ENCODE results near the gene DMBT1.

Gene DMBT1

GRCh38 chr10:122650331-122650730, 89.8 kb downstream of the DMBT1 start:
- H3K4me1 ChIP-seq (ENCODE audit: control insufficient read depth, insufficient read depth, low read length), result peaks cover 1% of the 10 kb centered on the region
- no peak overlapping the region for H3K4me2 ChIP-seq (ENCODE audit: low read length)
- H3K9me3 ChIP-seq (replicated peaks; ENCODE audit: low read length), result no peaks in the 10 kb centered on the region
- peaks cover 5% of the 10 kb centered on the region for H3K27me3 ChIP-seq (ENCODE audit: control insufficient read depth, insufficient read depth, low read length)
- H3K36me3 ChIP-seq (ENCODE audit: insufficient read depth, low read length), result no peaks in the 10 kb centered on the region
- no peak overlapping the region for H3K4me3 ChIP-seq (ENCODE audit: low read length)
- no peak overlapping the region for H3K9ac ChIP-seq (ENCODE audit: low read depth, low read length)

GRCh38 chr10:122655524-122656307, 95.2 kb downstream of the DMBT1 start:
- Histone ChIP-seq H3K36me3 (ENCODE audit: insufficient read depth, low read length) (no peaks in the 10 kb centered on the region), H3K27me3 (ENCODE audit: control insufficient read depth, insufficient read depth, low read length) (peaks cover 12% of the 10 kb centered on the region), H3K9me3 (replicated peaks; ENCODE audit: low read length) (no peaks in the 10 kb centered on the region), H3K4me1 (ENCODE audit: control insufficient read depth, insufficient read depth, low read length) (peaks cover 12% of the 10 kb centered on the region), H3K4me3 (ENCODE audit: low read length) (no peak overlapping the region), H3K9ac (ENCODE audit: low read depth, low read length) (no peak overlapping the region), H3K4me2 (ENCODE audit: low read length) (peak overlapping the region; percentile 17)

GRCh38 chr10:122656308-122656705, 95.8 kb downstream of the DMBT1 start:
- peaks cover 11% of the 10 kb centered on the region for H3K27me3 ChIP-seq (ENCODE audit: control insufficient read depth, insufficient read depth, low read length)
- H3K9ac ChIP-seq (ENCODE audit: low read depth, low read length), result no peak overlapping the region
- H3K4me1 ChIP-seq (ENCODE audit: control insufficient read depth, insufficient read depth, low read length), result peaks cover 12% of the 10 kb centered on the region
- no peak overlapping the region for H3K4me2 ChIP-seq (ENCODE audit: low read length)
- H3K4me3 ChIP-seq (ENCODE audit: low read length), result no peak overlapping the region
- H3K9me3 ChIP-seq (replicated peaks; ENCODE audit: low read length), result no peaks in the 10 kb centered on the region
- no peaks in the 10 kb centered on the region for H3K36me3 ChIP-seq (ENCODE audit: insufficient read depth, low read length)

GRCh38 chr10:122656741-122657140, 96.2 kb downstream of the DMBT1 start:
- Histone ChIP-seq H3K9me3 (replicated peaks; ENCODE audit: low read length) (no peaks in the 10 kb centered on the region), H3K9ac (ENCODE audit: low read depth, low read length) (no peak overlapping the region), H3K4me1 (ENCODE audit: control insufficient read depth, insufficient read depth, low read length) (peaks cover 12% of the 10 kb centered on the region), H3K4me3 (ENCODE audit: low read length) (peak overlapping the region; percentile 30), H3K36me3 (ENCODE audit: insufficient read depth, low read length) (no peaks in the 10 kb centered on the region), H3K27me3 (ENCODE audit: control insufficient read depth, insufficient read depth, low read length) (peaks cover 7% of the 10 kb centered on the region), H3K4me2 (ENCODE audit: low read length) (peak overlapping the region; percentile 20)

GRCh38 chr10:122657255-122657654, 96.7 kb downstream of the DMBT1 start:
- H3K36me3 ChIP-seq (ENCODE audit: insufficient read depth, low read length), result no peaks in the 10 kb centered on the region
- H3K4me2 ChIP-seq (ENCODE audit: low read length), result no peak overlapping the region
- H3K9ac ChIP-seq (ENCODE audit: low read depth, low read length), result no peak overlapping the region

GRCh38 chr10:122657729-122658128, 97.2 kb downstream of the DMBT1 start:
- Histone ChIP-seq H3K27me3 (ENCODE audit: control insufficient read depth, insufficient read depth, low read length) (peaks cover 7% of the 10 kb centered on the region), H3K4me3 (ENCODE audit: low read length) (no peak overlapping the region), H3K36me3 (ENCODE audit: insufficient read depth, low read length) (no peaks in the 10 kb centered on the region), H3K9me3 (replicated peaks; ENCODE audit: low read length) (no peaks in the 10 kb centered on the region), H3K4me1 (ENCODE audit: control insufficient read depth, insufficient read depth, low read length) (peaks cover 12% of the 10 kb centered on the region), H3K9ac (ENCODE audit: low read depth, low read length) (no peak overlapping the region), H3K4me2 (ENCODE audit: low read length) (no peak overlapping the region)

More at GRCh38 chr10:122657255-122657654, 96.7 kb downstream of the DMBT1 start:
- Histone ChIP-seq H3K27me3 (ENCODE audit: control insufficient read depth, insufficient read depth, low read length) (peaks cover 7% of the 10 kb centered on the region), H3K4me1 (ENCODE audit: control insufficient read depth, insufficient read depth, low read length) (peaks cover 12% of the 10 kb centered on the region), H3K4me3 (ENCODE audit: low read length) (no peak overlapping the region), H3K9me3 (replicated peaks; ENCODE audit: low read length) (no peaks in the 10 kb centered on the region)

GRCh38 chr10:122658356-122659049, 97.9 kb downstream of the DMBT1 start:
- Histone ChIP-seq H3K4me1 (ENCODE audit: control insufficient read depth, insufficient read depth, low read length) (peaks cover 12% of the 10 kb centered on the region), H3K36me3 (ENCODE audit: insufficient read depth, low read length) (no peaks in the 10 kb centered on the region), H3K4me2 (ENCODE audit: low read length) (no peak overlapping the region), H3K27me3 (ENCODE audit: control insufficient read depth, insufficient read depth, low read length) (peaks cover 11% of the 10 kb centered on the region), H3K9me3 (replicated peaks; ENCODE audit: low read length) (no peaks in the 10 kb centered on the region), H3K9ac (ENCODE audit: low read depth, low read length) (no peak overlapping the region), H3K4me3 (ENCODE audit: low read length) (no peak overlapping the region)

GRCh38 chr10:122659126-122659525, 98.6 kb downstream of the DMBT1 start:
- H3K9me3 ChIP-seq (replicated peaks; ENCODE audit: low read length), result no peaks in the 10 kb centered on the region

GRCh38 chr10:122659651-122660050, 99.1 kb downstream of the DMBT1 start:
- no peak overlapping the region for H3K9ac ChIP-seq (ENCODE audit: low read depth, low read length)
- H3K4me1 ChIP-seq (ENCODE audit: control insufficient read depth, insufficient read depth, low read length), result peaks cover 12% of the 10 kb centered on the region
- no peak overlapping the region for H3K4me3 ChIP-seq (ENCODE audit: low read length)
- no peaks in the 10 kb centered on the region for H3K9me3 ChIP-seq (replicated peaks; ENCODE audit: low read length)
- peaks cover 11% of the 10 kb centered on the region for H3K27me3 ChIP-seq (ENCODE audit: control insufficient read depth, insufficient read depth, low read length)
- H3K4me2 ChIP-seq (ENCODE audit: low read length), result no peak overlapping the region
- H3K36me3 ChIP-seq (ENCODE audit: insufficient read depth, low read length), result no peaks in the 10 kb centered on the region

More at GRCh38 chr10:122659126-122659525, 98.6 kb downstream of the DMBT1 start:
- H3K4me1 ChIP-seq (ENCODE audit: control insufficient read depth, insufficient read depth, low read length), result peaks cover 12% of the 10 kb centered on the region
- no peak overlapping the region for H3K4me2 ChIP-seq (ENCODE audit: low read length)
- peaks cover 11% of the 10 kb centered on the region for H3K27me3 ChIP-seq (ENCODE audit: control insufficient read depth, insufficient read depth, low read length)
- no peak overlapping the region for H3K9ac ChIP-seq (ENCODE audit: low read depth, low read length)
- H3K4me3 ChIP-seq (ENCODE audit: low read length), result no peak overlapping the region
- H3K36me3 ChIP-seq (ENCODE audit: insufficient read depth, low read length), result no peaks in the 10 kb centered on the region

- H3K9ac ChIP-seq (ENCODE audit: low read depth, low read length), result no peak overlapping the region
- H3K9me3 ChIP-seq (replicated peaks; ENCODE audit: low read length), result no peaks in the 10 kb centered on the region
- no peak overlapping the region for H3K4me2 ChIP-seq (ENCODE audit: low read length)
- peaks cover 8% of the 10 kb centered on the region for H3K4me1 ChIP-seq (ENCODE audit: control insufficient read depth, insufficient read depth, low read length)
- H3K36me3 ChIP-seq (ENCODE audit: insufficient read depth, low read length), result no peaks in the 10 kb centered on the region
- peaks cover 18% of the 10 kb centered on the region for H3K27me3 ChIP-seq (ENCODE audit: control insufficient read depth, insufficient read depth, low read length)
- H3K4me3 ChIP-seq (ENCODE audit: low read length), result no peak overlapping the region
Observed at GRCh38 chr10:122660696-122661095, 100.1 kb downstream of the DMBT1 start.

GRCh38 chr10:122662231-122662630, 101.7 kb downstream of the DMBT1 start:
- H3K36me3 ChIP-seq (ENCODE audit: insufficient read depth, low read length), result no peaks in the 10 kb centered on the region
- H3K4me2 ChIP-seq (ENCODE audit: low read length), result no peak overlapping the region
- H3K4me1 ChIP-seq (ENCODE audit: control insufficient read depth, insufficient read depth, low read length), result no peaks in the 10 kb centered on the region
- peaks cover 19% of the 10 kb centered on the region for H3K27me3 ChIP-seq (ENCODE audit: control insufficient read depth, insufficient read depth, low read length)
- no peaks in the 10 kb centered on the region for H3K9me3 ChIP-seq (replicated peaks; ENCODE audit: low read length)
- no peak overlapping the region for H3K9ac ChIP-seq (ENCODE audit: low read depth, low read length)
- H3K4me3 ChIP-seq (ENCODE audit: low read length), result no peak overlapping the region
